ENCODE results near the gene SPDYC.

Gene SPDYC

GRCh38 chr11:65187146-65187675 is 17.2 kb downstream of the SPDYC start:
- in situ Hi-C loops (cut with HindIII; ENCODE audit: low sequenced_read_pairs): no loop called here
- H3K4me3 ChIP-seq (ENCODE audit: low read depth, low read length): no peak overlapping the region
- DNase-seq (ENCODE audit: low read depth): no peak
- no peak for TF ChIP-seq CTCF (IDR thresholded peaks at IDR 0.05; ENCODE audit: low read depth, low read length, missing control alignments)

GRCh38 chr11:65187971-65188461 is 18.0 kb downstream of the SPDYC start:
- no peak for DNase-seq (ENCODE audit: low read depth)
- in situ Hi-C loops (cut with HindIII; ENCODE audit: low sequenced_read_pairs): no loop called here
- no peak for TF ChIP-seq CTCF (IDR thresholded peaks at IDR 0.05; ENCODE audit: low read depth, low read length, missing control alignments)
- H3K4me3 ChIP-seq (ENCODE audit: low read depth, low read length): no peak overlapping the region

DNA sequence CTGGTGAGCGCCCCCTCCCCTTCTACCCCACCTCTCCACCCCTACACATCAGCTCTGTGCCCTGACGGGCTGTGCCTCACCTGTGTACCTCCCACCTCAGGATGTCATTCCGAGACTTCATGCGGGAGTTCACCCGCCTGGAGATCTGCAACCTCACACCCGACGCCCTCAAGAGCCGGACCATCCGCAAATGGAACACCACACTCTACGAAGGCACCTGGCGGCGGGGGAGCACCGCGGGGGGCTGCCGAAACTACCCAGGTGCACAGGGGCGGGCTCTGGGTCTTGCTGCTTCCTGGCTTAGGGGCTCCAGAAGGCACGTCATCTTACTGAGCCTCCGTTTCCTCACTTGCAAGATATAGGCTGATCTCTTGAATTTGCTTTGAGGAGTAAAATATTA is 18.5 kb downstream of the SPDYC start:
- no peak for TF ChIP-seq CTCF (IDR thresholded peaks at IDR 0.05; ENCODE audit: low read depth, low read length, missing control alignments)
- no peak for DNase-seq (ENCODE audit: low read depth)
- in situ Hi-C loops (cut with HindIII; ENCODE audit: low sequenced_read_pairs): no loop called here
- H3K4me3 ChIP-seq (ENCODE audit: low read depth, low read length): no peak overlapping the region

- TF ChIP-seq CTCF (IDR thresholded peaks at IDR 0.05; ENCODE audit: low read depth, low read length, missing control alignments): no peak
- DNase-seq (ENCODE audit: low read depth): no peak
- in situ Hi-C loops (cut with HindIII; ENCODE audit: low sequenced_read_pairs): no loop called here
- no peak overlapping the region for H3K4me3 ChIP-seq (ENCODE audit: low read depth, low read length)
Measured at GRCh38 chr11:65189191-65189590, 19.2 kb downstream of the SPDYC start.

- no peak for TF ChIP-seq CTCF (IDR thresholded peaks at IDR 0.05; ENCODE audit: low read depth, low read length, missing control alignments)
- no peak for DNase-seq (ENCODE audit: low read depth)
- H3K4me3 ChIP-seq (ENCODE audit: low read depth, low read length): no peak overlapping the region
- in situ Hi-C loops (cut with HindIII; ENCODE audit: low sequenced_read_pairs): no loop called here
Measured at GRCh38 chr11:65194564-65194963, 24.5 kb downstream of the SPDYC start.

GRCh38 chr11:65204143-65204542 is 34.1 kb downstream of the SPDYC start:
- H3K4me3 ChIP-seq (ENCODE audit: low read depth, low read length): no peak overlapping the region
- DNase-seq (ENCODE audit: low read depth): no peak
- in situ Hi-C loops (cut with HindIII; ENCODE audit: low sequenced_read_pairs): no loop called here
- TF ChIP-seq CTCF (IDR thresholded peaks at IDR 0.05; ENCODE audit: low read depth, low read length, missing control alignments): no peak
